Endodermal cell (in vitro differentiated cells): ENCODE data around the gene PITPNC1. TPM values are rescaled to one million over a fixed set of nuclear protein-coding genes. Genes with fewer than 3 reads are reported as not detected.

Experiments used
- DNase-seq: peaks from one replicate; pipeline ENCODE4 v3.0.0-alpha.2; 2017
- H3K27ac ChIP-seq: 2 replicates; pipeline ENCODE4 v1.5.1; 2013; ENCODE audit warnings: mild to moderate bottlenecking, low read depth, low read length, moderate library complexity
- H3K27me3 ChIP-seq: 2 replicates; pipeline ENCODE4 v1.6.1; 2013; ENCODE audit warnings: mild to moderate bottlenecking, low read length, moderate library complexity; ENCODE audit not compliant: insufficient read depth, control insufficient read depth, poor library complexity, severe bottlenecking
- H3K36me3 ChIP-seq: 2 replicates; pipeline ENCODE4 v1.7.0; 2013; ENCODE audit warnings: mild to moderate bottlenecking, low read length, moderate library complexity; ENCODE audit not compliant: control insufficient read depth, insufficient read depth
- H3K4me1 ChIP-seq: one replicate; pipeline ENCODE4 v1.7.0; 2013; ENCODE audit warnings: low read length; ENCODE audit not compliant: control insufficient read depth, insufficient read depth
- H3K4me3 ChIP-seq: 2 replicates; pipeline ENCODE4 v1.5.1; 2013; ENCODE audit warnings: mild to moderate bottlenecking, low read length, moderate library complexity
- H3K9ac ChIP-seq: 2 replicates; pipeline ENCODE4 v1.6.1; 2013; ENCODE audit warnings: mild to moderate bottlenecking, low read length, moderate library complexity; ENCODE audit not compliant: poor library complexity, severe bottlenecking; ENCODE audit errors: extremely low read depth
- H3K9me3 ChIP-seq: 2 replicates; pipeline ENCODE4 v1.6.1; 2013; ENCODE audit warnings: mild to moderate bottlenecking, low read length, moderate library complexity; ENCODE audit not compliant: control insufficient read depth
- H3K27ac Mint-ChIP-seq: 2 replicates; pipeline ENCODE4 v1.8.0; 2020; ENCODE audit warnings: mixed read lengths
- H3K27me3 Mint-ChIP-seq: 2 replicates; pipeline ENCODE4 v1.8.0; 2021; ENCODE audit warnings: mild to moderate bottlenecking, mixed read lengths; ENCODE audit not compliant: insufficient read depth
- H3K36me3 Mint-ChIP-seq: 2 replicates; pipeline ENCODE4 v1.8.0; 2020; ENCODE audit warnings: low read depth, mixed read lengths
- H3K4me1 Mint-ChIP-seq: 2 replicates; pipeline ENCODE4 v1.8.0; 2020; ENCODE audit warnings: mixed read lengths
- H3K4me3 Mint-ChIP-seq: 2 replicates; pipeline ENCODE4 v1.8.0; 2020; ENCODE audit warnings: mild to moderate bottlenecking, moderate library complexity, mixed read lengths
- H3K9me3 Mint-ChIP-seq: 2 replicates; pipeline ENCODE4 v1.8.0; 2020; ENCODE audit warnings: mild to moderate bottlenecking, mixed read lengths
- CTCF ChIP-seq: fragments of 200-600 bp; sonication (generic); conservative IDR thresholded peaks from 2 replicates; pipeline ENCODE4 v1.5.0; 2021; ENCODE audit warnings: antibody characterized with exemption, mild to moderate bottlenecking
- WGBS, 2 experiments: methylation state at CpG; one replicate each; pipeline versions ENCODE4 v1.1.5 to v1.1.7; 2013; ENCODE audit warnings: missing lambda C conversion rate in 2 of 2, mixed read lengths in 1 of 2; ENCODE audit not compliant: insufficient coverage in 1 of 2, insufficient read length in 1 of 2; 5-methylcytosine and 5-hydroxymethylcytosine counted together
- total RNA-seq, 2 donors: library from RNA; stranded (reverse); fragmentation: NEBNext Ultra II Directional in 1 of 2; extraction: Animal tissue kit (Norgen Biotek cat#: 25700) in 1 of 2; gene quantifications; 2 replicates in 1 of 2; 3 replicates in 1 of 2; pipeline ENCODE4 v1.2.1, GENCODE V29; 2021

The PITPNC1 gene
- total RNA-seq, 2 donors from 2014 or later, result 28.9 to 36.4 TPM

GRCh38 chr17:67503184-67503583 is 126.1 kb downstream of the PITPNC1 start:
- Mint-ChIP-seq H3K27ac (peak overlapping the region; percentile 29), H3K4me1 (peaks cover 32% of the 10 kb centered on the region), H3K27me3 (no peaks in the 10 kb centered on the region), H3K9me3 (peaks cover 9% of the 10 kb centered on the region), H3K4me3 (no peak overlapping the region), H3K36me3 (peaks cover 4% of the 10 kb centered on the region)
- Histone ChIP-seq H3K9me3 (peaks cover 4% of the 10 kb centered on the region), H3K27ac (no peak overlapping the region), H3K4me3 (no peak overlapping the region), H3K9ac (no peak overlapping the region), H3K36me3 (no peaks in the 10 kb centered on the region), H3K4me1 (peaks cover 9% of the 10 kb centered on the region), H3K27me3 (no peaks in the 10 kb centered on the region)
- DNase-seq, result peak; percentile 44
- WGBS, 2 experiments, result 80 to 100% methylated on average over 1 of the region's 1 CpG
- TF ChIP-seq CTCF, result no peak

- Histone ChIP-seq H3K27me3 (no peaks in the 10 kb centered on the region), H3K36me3 (no peaks in the 10 kb centered on the region), H3K4me3 (no peak overlapping the region), H3K9me3 (peaks cover 4% of the 10 kb centered on the region), H3K27ac (no peak overlapping the region), H3K9ac (no peak overlapping the region), H3K4me1 (peaks cover 9% of the 10 kb centered on the region)
- peaks cover 4% of the 10 kb centered on the region for H3K36me3 Mint-ChIP-seq
- no peaks in the 10 kb centered on the region for H3K27me3 Mint-ChIP-seq
- peaks cover 9% of the 10 kb centered on the region for H3K9me3 Mint-ChIP-seq
- H3K27ac Mint-ChIP-seq, result no peak overlapping the region
- peaks cover 32% of the 10 kb centered on the region for H3K4me1 Mint-ChIP-seq
- peak; percentile 15 for DNase-seq
- TF ChIP-seq CTCF, result no peak
- H3K4me3 Mint-ChIP-seq, result no peak overlapping the region
- 70 to 74% methylated on average over 2 of the region's 2 CpGs for WGBS, 2 experiments
Observed at GRCh38 chr17:67503739-67504138, 126.7 kb downstream of the PITPNC1 start.

GRCh38 chr17:67504182-67504581 is 127.1 kb downstream of the PITPNC1 start:
- H3K27ac Mint-ChIP-seq, result peak overlapping the region; percentile 11
- no peaks in the 10 kb centered on the region for H3K36me3 ChIP-seq
- no peak for TF ChIP-seq CTCF
- H3K9me3 ChIP-seq, result peaks cover 4% of the 10 kb centered on the region
- H3K36me3 Mint-ChIP-seq, result peaks cover 4% of the 10 kb centered on the region
- peaks cover 9% of the 10 kb centered on the region for H3K9me3 Mint-ChIP-seq
- no peak overlapping the region for H3K9ac ChIP-seq
- H3K27ac ChIP-seq, result no peak overlapping the region
- no peaks in the 10 kb centered on the region for H3K27me3 Mint-ChIP-seq
- no peak overlapping the region for H3K4me3 Mint-ChIP-seq
- WGBS, 2 experiments, result 60 to 63% methylated on average over 2 of the region's 2 CpGs
- peaks cover 9% of the 10 kb centered on the region for H3K4me1 ChIP-seq
- no peaks in the 10 kb centered on the region for H3K27me3 ChIP-seq
- no peak overlapping the region for H3K4me3 ChIP-seq
- peaks cover 32% of the 10 kb centered on the region for H3K4me1 Mint-ChIP-seq
- peak; percentile 30 for DNase-seq
